GM21825 (cell line): Measurements from ENCODE around the gene ADGRG1.
"Not testable (repeated sequence)": the region's sequence is repeated elsewhere in the genome, so short reads cannot be mapped to it uniquely, and the experiment has no call there.

Experiments used
- ATAC-seq: cut with Tn5 transposase; IDR thresholded peaks from one replicate; pipeline ENCODE4 v1.9.1; 2021; ENCODE audit warnings: mild to moderate bottlenecking, moderate library complexity; ENCODE audit not compliant: unreplicated experiment

ADGRG1 gene

GRCh38 chr16:57663917-57664661 lies 35.7 kb downstream of the ADGRG1 start:
- ATAC-seq: no peak

- ATAC-seq: no peak
Observed at GRCh38 chr16:57664662-57665025, 36.2 kb downstream of the ADGRG1 start.

- ATAC-seq: no peak
Observed at GRCh38 chr16:57665541-57665940, 37.1 kb downstream of the ADGRG1 start.

GRCh38 chr16:57666353-57667047 lies 38.1 kb downstream of the ADGRG1 start:
- no peak for ATAC-seq

- no peak for ATAC-seq
Observed at GRCh38 chr16:57667048-57667525, 38.7 kb downstream of the ADGRG1 start.

- ATAC-seq: no peak
Observed at GRCh38 chr16:57667526-57668262, 39.3 kb downstream of the ADGRG1 start.

GRCh38 chr16:57668263-57668571 lies 39.8 kb downstream of the ADGRG1 start, which contains the start of gene ADGRG3:
Gene ADGRG3 (plus strand): TSS chr16:57668306. CDS start chr16:57668348, 42 bp downstream.
- ATAC-seq: no peak

- no peak for ATAC-seq
Observed at GRCh38 chr16:57668630-57669475, 40.4 kb downstream of the ADGRG1 start.

GRCh38 chr16:57669476-57670162 lies 41.2 kb downstream of the ADGRG1 start:
- ATAC-seq: no peak

- no peak for ATAC-seq
Observed at GRCh38 chr16:57670196-57670595, 41.8 kb downstream of the ADGRG1 start.

- ATAC-seq: not testable (repeated sequence)
Observed at GRCh38 chr16:57671451-57671850, 43.0 kb downstream of the ADGRG1 start.

GRCh38 chr16:57672416-57672815 lies 44.0 kb downstream of the ADGRG1 start:
- ATAC-seq: no peak

GRCh38 chr16:57672824-57673223 lies 44.4 kb downstream of the ADGRG1 start:
- no peak for ATAC-seq

- ATAC-seq: no peak
Observed at GRCh38 chr16:57675741-57676551, 47.5 kb downstream of the ADGRG1 start.

GRCh38 chr16:57676553-57677085 lies 48.2 kb downstream of the ADGRG1 start:
- no peak for ATAC-seq

- no peak for ATAC-seq
Observed at GRCh38 chr16:57677622-57678369, 49.4 kb downstream of the ADGRG1 start.

GRCh38 chr16:57679016-57679415 lies 50.6 kb downstream of the ADGRG1 start:
- no peak for ATAC-seq

GRCh38 chr16:57679767-57680482 lies 51.5 kb downstream of the ADGRG1 start:
- no peak for ATAC-seq
